ENCODE results near the gene WDR5. TPM values are rescaled to one million over a fixed set of nuclear protein-coding genes. Genes with fewer than 3 reads are reported as not detected.

The WDR5 gene
- total RNA-seq, 2 donors from 2014 or later, result 18.3 to 18.4 TPM

DNA sequence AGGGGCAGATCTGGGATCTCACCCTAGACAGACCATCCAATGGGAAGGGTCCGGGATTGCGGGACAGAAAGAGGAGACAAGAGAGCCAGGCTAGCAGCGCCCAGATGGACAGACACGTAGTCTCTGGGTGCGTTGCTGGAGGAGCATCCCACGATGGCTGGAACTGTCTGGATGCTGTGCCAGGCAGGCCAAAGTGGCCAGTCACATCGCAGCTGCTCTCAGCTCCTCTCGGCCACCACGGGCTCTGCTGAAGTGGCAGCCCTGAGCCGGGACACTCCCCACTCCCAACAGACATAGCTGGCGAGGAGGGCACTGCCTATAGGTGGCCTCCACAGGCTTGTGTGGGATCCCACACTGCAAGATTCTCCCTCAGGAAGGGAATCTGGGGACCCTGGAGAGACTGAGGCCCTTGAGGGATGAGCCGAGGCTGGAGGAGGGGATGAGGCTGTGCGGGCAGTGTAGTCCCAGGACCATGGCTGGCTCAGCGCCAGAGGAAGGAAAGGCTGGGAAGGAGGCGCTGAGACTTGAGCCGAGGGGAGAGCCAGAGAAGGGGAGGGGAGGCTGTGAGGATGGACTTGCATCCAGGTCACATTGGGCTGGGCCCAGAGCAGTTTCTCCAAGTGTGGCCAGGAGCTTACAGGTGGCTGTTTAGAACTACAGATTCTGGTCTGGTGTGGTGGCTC is 10.3 kb upstream of the WDR5 start:
- no peaks in the 10 kb centered on the region for H3K4me1 Mint-ChIP-seq
- ATAC-seq (no peak), DNase-seq (no peak)
- H3K27me3 Mint-ChIP-seq, result no peaks in the 10 kb centered on the region
- no peak overlapping the region for H3K27ac Mint-ChIP-seq
- no peaks in the 10 kb centered on the region for H3K9me3 ChIP-seq (ENCODE audit: control insufficient read depth, low read length, poor library complexity, severe bottlenecking)
- H3K36me3 Mint-ChIP-seq (ENCODE audit: low read depth), result no peaks in the 10 kb centered on the region
- H3K4me3 Mint-ChIP-seq, result no peak overlapping the region

DNA sequence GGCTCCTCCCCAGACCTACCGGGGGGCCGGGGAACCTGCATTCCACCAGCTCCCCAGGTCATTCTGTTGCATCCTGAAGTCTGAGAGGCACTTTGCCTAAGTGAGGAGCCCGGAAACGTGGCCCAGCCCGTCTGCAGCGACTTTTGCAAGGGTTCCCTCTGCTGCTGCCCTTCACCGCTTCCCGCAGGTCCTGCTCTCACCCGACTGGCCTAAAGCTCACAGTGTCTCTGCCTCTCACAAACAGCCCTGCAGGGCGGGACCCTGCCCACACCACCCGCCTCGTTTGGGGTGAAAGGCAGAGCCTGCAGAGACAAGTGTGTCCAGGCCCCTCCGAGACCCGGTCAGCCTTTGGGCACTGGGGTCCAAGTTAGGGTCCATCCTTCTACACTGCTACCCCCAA is 9.5 kb upstream of the WDR5 start:
- no peaks in the 10 kb centered on the region for H3K9me3 ChIP-seq (ENCODE audit: control insufficient read depth, low read length, poor library complexity, severe bottlenecking)
- no peaks in the 10 kb centered on the region for H3K4me1 Mint-ChIP-seq
- DNase-seq (no peak), ATAC-seq (no peak)
- no peak overlapping the region for H3K27ac Mint-ChIP-seq
- H3K36me3 Mint-ChIP-seq (ENCODE audit: low read depth), result no peaks in the 10 kb centered on the region
- no peaks in the 10 kb centered on the region for H3K27me3 Mint-ChIP-seq
- H3K4me3 Mint-ChIP-seq, result no peak overlapping the region

DNA sequence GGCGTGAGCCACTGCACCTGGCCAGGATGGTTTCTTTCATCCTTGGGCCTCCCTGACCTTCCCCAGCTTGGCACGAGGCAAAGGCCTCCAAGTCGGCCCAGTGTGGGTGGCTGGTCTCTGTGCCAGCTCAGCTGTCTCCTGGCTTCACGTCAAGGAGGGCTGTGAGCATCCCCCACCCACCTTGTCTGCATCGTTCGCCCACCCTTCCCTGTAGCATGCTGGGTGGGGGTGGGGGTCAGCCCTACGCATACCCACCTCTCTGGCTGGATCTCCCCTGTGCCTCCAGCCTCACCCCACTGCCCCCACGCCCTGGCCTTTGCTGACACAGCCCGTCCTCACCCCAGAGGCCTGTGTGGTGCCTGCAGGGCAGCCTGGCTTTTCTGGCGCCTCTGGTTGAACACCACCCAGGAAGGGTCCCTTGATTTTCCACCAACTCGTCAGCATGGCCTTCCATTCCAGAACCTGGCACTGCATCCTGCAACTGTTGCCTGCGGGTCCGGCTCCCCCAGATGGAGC is 8.8 kb upstream of the WDR5 start:
- no peak for ATAC-seq
- Mint-ChIP-seq H3K36me3 (ENCODE audit: low read depth) (no peaks in the 10 kb centered on the region), H3K4me3 (no peak overlapping the region), H3K27me3 (no peaks in the 10 kb centered on the region), H3K27ac (no peak overlapping the region), H3K4me1 (peaks cover 3% of the 10 kb centered on the region)
- no peak for DNase-seq
- no peaks in the 10 kb centered on the region for H3K9me3 ChIP-seq (ENCODE audit: control insufficient read depth, low read length, poor library complexity, severe bottlenecking)

DNA sequence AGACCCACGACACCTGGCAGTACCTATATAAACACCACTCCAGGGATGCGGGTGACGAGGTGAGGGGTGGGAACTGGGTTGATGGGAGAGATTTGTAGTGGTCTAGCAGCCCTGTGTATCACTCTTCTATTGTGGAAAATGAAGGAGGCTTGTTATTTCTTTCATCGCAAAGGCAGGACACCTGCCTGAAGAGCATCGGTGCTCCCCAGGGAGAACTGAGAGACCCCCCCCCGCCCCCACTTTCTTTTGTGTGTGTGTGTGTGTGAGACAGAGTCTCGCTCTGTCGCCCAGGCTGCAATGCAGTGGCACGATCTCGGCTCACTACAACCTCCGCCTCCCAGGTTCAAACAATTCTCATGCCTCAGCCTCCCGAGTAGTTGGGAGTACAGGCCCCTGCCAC is 8.3 kb upstream of the WDR5 start:
- Mint-ChIP-seq H3K27me3 (no peaks in the 10 kb centered on the region), H3K36me3 (ENCODE audit: low read depth) (no peaks in the 10 kb centered on the region), H3K27ac (no peak overlapping the region), H3K4me1 (peaks cover 3% of the 10 kb centered on the region), H3K4me3 (no peak overlapping the region)
- no peaks in the 10 kb centered on the region for H3K9me3 ChIP-seq (ENCODE audit: control insufficient read depth, low read length, poor library complexity, severe bottlenecking)
- no peak for DNase-seq
- ATAC-seq, result no peak

DNA sequence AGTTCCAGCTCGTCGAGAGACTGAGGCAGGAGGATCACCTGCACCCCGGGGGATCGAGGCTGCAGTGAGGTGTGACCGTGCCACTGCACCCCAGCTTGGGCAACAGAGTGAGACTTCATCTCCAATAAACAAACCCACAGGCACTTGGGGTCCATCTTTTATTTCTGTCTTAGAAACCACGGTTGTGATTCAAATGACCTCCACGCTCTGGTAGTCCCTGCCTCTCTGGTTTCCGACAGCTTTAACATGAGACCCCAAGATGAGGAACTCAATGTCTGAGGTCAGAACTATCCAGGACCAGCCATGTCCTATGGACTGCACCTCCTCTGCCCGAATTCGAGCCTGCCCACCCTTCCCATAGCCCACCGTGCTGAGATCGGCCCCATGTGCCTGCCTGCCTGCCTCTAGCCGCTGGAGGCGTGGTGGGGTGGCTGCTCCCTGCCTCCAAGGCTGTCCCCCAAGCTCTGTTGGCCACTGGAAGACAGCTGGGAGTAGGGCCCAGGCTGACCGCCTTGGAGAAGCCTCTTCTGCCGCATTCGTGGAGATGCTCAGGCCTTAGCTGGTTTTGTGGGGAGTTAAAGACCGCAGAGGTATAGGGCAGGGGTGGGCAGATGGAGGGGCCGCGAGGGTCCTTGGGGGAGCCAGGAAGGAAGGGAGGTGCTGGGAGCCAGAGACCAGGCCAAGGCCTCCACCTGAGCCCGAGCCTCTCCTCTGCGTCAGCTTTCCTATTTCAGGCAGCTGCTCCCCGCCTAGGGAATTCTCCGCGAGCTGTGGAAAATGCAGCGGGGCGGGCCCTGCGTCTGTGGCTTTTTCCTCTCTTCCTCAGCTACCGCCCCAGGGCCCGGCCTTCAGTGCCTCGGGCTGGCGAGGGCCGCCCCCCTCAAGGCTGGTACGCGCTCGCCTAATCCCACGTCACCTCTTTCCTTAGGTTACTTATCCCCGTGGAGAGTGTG is 6.9 kb upstream of the WDR5 start:
- ATAC-seq, result no peak
- Mint-ChIP-seq H3K4me1 (peaks cover 9% of the 10 kb centered on the region), H3K27ac (peak overlapping the region; percentile 45), H3K36me3 (ENCODE audit: low read depth) (no peaks in the 10 kb centered on the region), H3K27me3 (no peaks in the 10 kb centered on the region), H3K4me3 (no peak overlapping the region)
- DNase-seq, result no peak
- H3K9me3 ChIP-seq (ENCODE audit: control insufficient read depth, low read length, poor library complexity, severe bottlenecking), result no peaks in the 10 kb centered on the region

DNA sequence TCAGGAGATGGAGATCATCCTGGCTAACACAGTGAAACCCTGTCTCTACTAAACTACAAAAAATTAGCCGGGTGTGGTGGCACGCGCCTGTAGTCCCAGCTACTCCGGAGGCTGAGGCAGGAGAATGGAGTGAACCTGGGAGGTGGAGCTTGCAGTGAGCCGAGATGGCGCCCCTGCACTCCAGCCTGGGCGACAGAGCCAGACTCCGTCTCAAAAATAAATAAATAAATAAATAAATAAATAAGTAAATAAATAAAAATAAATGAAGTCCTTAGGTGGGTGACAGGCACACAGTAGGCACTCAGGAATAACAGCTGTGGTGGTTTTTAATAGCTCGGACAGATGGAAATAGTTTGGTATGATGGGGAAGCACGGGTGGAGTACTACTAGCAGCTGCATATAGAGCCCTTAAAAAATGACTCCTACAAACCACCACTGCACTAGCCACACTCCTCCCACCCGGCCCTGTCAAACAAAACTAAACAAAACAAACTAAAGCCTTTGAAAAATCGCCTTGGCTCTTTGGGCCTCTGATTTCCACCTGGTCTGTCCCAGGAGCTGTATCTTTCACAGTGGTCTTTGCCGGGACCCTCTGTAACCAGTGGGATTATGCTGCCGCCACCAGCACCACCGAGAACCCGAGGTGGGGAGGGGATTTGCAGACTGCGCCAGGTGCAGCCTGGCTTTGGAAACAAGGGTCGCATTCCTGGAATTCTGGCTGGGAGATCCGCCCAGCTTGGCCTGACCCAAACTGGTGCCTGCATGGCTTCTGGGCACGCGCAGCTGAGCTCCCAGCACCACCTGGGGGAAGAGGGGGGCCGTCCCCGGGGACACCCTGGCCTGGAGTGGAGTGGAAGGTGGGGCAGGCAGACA is 5.1 kb upstream of the WDR5 start:
- DNase-seq (no peak), ATAC-seq (no peak)
- no peak overlapping the region for H3K4me3 Mint-ChIP-seq
- no peaks in the 10 kb centered on the region for H3K9me3 ChIP-seq (ENCODE audit: control insufficient read depth, low read length, poor library complexity, severe bottlenecking)
- no peak overlapping the region for H3K27ac Mint-ChIP-seq
- peaks cover 15% of the 10 kb centered on the region for H3K4me1 Mint-ChIP-seq
- no peaks in the 10 kb centered on the region for H3K36me3 Mint-ChIP-seq (ENCODE audit: low read depth)
- H3K27me3 Mint-ChIP-seq, result no peaks in the 10 kb centered on the region

DNA sequence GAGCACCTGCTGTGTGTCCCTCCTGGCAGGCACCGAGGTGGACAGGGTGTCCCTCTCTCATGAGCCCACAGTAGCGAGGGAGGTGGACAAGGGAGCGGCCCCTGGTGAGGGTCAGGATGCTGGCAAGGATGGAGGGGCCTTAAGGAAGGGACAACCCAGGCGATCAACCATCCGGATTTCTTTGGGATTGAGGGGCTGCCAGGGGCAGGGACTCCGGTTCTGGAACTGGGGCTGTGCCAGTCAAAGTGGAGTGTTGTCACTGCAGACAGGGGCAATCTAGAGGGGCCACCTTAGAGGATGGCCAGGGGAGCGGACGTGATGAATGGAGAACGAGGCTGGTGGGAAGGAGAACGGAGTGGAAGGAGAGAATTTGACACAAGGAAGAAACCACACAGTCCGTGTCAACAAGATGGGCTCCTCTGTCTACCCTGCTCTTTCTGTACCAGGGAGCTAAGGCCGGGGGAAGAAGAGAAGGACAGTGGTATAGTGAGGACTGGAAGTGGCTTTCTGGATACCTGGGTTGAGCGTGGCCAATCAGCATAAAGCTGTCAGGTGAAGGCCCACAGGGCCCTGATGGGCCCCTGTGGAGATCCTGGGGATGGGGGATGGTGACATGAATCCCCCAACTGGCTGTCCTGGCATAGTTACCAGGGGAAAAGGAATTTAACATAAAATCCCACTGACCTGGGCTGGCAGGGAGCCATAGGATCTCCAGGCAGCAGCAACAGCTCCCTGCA is 4.2 kb upstream of the WDR5 start:
- H3K27ac Mint-ChIP-seq, result no peak overlapping the region
- ATAC-seq (no peak), DNase-seq (no peak)
- no peaks in the 10 kb centered on the region for H3K27me3 Mint-ChIP-seq
- no peaks in the 10 kb centered on the region for H3K9me3 ChIP-seq (ENCODE audit: control insufficient read depth, low read length, poor library complexity, severe bottlenecking)
- peaks cover 15% of the 10 kb centered on the region for H3K4me1 Mint-ChIP-seq
- H3K36me3 Mint-ChIP-seq (ENCODE audit: low read depth), result no peaks in the 10 kb centered on the region
- H3K4me3 Mint-ChIP-seq, result no peak overlapping the region

DNA sequence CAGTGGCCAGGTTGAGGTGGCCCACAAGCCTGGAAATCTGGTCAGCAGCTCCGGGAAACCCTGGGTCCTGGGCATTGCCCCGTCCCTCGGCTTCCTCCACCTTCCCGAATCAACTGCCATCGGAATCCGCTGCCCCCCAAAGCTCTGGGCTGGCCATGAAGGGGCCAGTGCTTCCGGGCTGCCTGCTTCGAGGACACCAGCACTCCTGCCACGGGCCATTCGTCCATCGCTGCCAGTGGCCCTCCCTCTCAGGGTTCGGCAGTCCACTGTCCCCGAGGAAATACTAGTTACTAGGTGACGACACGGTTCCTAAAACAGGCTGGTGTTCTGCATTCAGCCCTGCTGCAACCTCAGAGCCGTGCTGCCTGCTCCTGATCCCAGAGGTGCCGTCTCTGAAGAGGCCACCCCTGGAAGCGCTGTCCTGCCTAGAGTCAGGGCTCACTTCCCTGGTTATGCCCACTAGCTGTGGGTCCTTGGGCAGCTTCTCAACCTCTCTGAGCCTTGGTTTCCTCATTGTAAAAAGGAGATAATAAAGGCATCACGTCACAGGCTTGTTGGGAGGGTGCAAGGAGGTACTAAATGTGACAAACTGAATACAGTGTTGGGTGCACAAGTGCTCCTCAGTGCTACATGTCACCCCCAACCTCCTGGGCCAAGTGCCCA is 3.5 kb upstream of the WDR5 start:
- H3K9me3 ChIP-seq (ENCODE audit: control insufficient read depth, low read length, poor library complexity, severe bottlenecking), result no peaks in the 10 kb centered on the region
- ATAC-seq (no peak), DNase-seq (no peak)
- peaks cover 19% of the 10 kb centered on the region for H3K4me1 Mint-ChIP-seq
- H3K4me3 Mint-ChIP-seq, result no peak overlapping the region
- H3K27me3 Mint-ChIP-seq, result no peaks in the 10 kb centered on the region
- H3K27ac Mint-ChIP-seq, result no peak overlapping the region
- H3K36me3 Mint-ChIP-seq (ENCODE audit: low read depth), result no peaks in the 10 kb centered on the region

DNA sequence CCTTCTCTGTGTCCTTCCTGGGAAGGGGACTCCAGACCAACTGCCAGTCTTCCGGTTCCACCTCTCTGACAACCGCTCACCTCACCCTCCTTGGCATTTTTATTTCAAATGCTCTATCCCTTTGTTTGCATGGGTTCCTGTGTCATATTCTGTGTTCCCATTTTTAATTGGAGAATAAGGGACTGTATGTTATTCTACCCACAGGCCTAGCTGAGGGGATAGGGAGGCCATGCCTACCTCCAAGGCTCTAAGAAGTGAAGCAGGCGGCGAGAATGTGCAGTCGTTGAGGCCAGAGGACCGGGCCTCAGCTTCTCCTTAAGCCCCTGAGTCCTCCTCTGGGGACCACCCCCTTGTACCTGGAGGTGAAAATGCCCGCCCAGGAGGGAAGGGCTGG is 936 bp upstream of the WDR5 start:
- H3K9me3 ChIP-seq (ENCODE audit: control insufficient read depth, low read length, poor library complexity, severe bottlenecking), result no peaks in the 10 kb centered on the region
- DNase-seq, result no peak
- no peak for ATAC-seq
- Mint-ChIP-seq H3K4me3 (peak overlapping the region; percentile 92), H3K27me3 (no peaks in the 10 kb centered on the region), H3K4me1 (peaks cover 34% of the 10 kb centered on the region), H3K36me3 (ENCODE audit: low read depth) (no peaks in the 10 kb centered on the region), H3K27ac (peak overlapping the region; percentile 85)

DNA sequence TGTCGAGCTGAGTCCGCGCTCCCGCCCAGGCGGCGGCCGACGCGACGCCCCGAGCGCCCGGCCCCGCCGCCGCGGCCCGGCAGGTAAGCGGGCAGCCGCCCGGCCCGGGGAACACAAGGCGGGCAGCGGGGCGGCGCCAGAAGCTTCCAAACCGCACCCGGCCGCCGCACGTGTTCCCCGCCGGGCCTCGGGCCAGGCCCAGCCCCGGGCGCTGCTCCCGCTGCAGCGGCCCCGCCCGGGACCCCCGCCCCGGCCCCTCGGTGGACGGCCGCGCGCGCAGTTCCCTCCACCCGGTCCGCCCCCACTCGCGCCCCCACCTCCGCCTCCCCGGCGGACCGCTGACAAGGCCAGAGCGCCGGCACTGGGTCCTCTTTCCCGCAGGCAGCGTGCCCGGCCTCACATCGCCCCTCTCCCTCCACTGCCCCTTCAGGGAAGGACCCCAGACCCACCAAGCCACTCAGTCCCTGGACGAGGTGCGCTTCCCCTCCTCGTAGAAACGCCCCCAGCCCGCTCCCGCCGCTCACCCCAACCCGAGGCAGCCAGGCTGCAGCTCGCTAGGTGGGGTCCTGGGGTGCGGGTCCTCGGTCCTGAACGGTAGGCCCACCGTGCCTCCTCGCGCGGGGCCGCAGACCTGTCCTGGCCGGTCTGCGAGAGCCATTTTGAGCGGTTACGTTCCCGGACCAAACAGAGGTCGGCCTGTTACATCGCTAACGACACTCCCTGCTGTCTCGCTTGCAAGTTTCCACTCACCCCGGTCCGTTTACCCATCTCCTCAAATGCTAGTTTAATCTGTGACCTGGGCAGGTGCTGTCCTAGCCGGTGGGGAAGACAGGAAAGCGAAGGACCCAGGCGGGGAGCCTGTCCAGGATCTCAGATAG is 475 bp downstream of the WDR5 start:
- no peaks in the 10 kb centered on the region for H3K27me3 Mint-ChIP-seq
- peak in 2 of 3 donors; percentile 9 to 17 for DNase-seq

DNA sequence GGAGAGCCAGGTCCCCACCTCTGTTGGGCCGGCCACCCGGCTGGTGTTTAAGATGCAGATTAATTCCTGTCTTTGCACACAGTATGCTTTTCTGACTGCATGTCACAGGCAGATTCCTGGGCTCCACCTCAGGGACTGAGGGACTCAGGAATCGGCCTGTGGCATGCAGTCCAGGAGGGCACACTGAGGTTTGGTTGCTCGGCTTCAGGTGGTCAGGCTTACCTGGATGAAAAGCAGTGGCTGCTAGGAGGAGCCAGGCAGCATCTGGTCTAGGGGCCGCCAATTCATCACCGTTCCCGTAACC is 1.1 kb downstream of the WDR5 start:
- no peaks in the 10 kb centered on the region for H3K9me3 ChIP-seq (ENCODE audit: control insufficient read depth, low read length, poor library complexity, severe bottlenecking)
- H3K36me3 Mint-ChIP-seq (ENCODE audit: low read depth), result peaks cover 2% of the 10 kb centered on the region
- no peaks in the 10 kb centered on the region for H3K27me3 Mint-ChIP-seq
- no peak for ATAC-seq
- H3K4me1 Mint-ChIP-seq, result peaks cover 37% of the 10 kb centered on the region
- no peak for DNase-seq
- peak overlapping the region; percentile 93 for H3K4me3 Mint-ChIP-seq
- H3K27ac Mint-ChIP-seq, result peak overlapping the region; percentile 54

More for the DNA sequence above, 475 bp downstream of the WDR5 start:
- Mint-ChIP-seq H3K27ac (peak overlapping the region; percentile 85), H3K4me1 (peaks cover 40% of the 10 kb centered on the region), H3K4me3 (peak overlapping the region; percentile 93), H3K36me3 (ENCODE audit: low read depth) (no peaks in the 10 kb centered on the region)
- ATAC-seq, result peak; percentile 24
- no peaks in the 10 kb centered on the region for H3K9me3 ChIP-seq (ENCODE audit: control insufficient read depth, low read length, poor library complexity, severe bottlenecking)

All from T-helper 17 cell (primary cell).